ENCODE data around the gene FAM47E.
A peak's percentile ranks its signal among the peaks of the same experiment; 100 is the strongest.

FAM47E gene

GRCh38 chr4:76216975-76217814, 34.3 kb upstream of the FAM47E start:
- ChIA-PET POLR2A (no interaction called here), CTCF (interaction anchor here (0.6 to 0.9 kb wide), 3 partner anchors 36 to 174 kb away, joined by 3 read pairs; no protein-coding TSS in a partner anchor)
- H3K36me3 ChIP-seq (ENCODE audit: control insufficient read depth in 2 of 2, insufficient read depth in 1 of 2, low read length in 2 of 2), result no peaks in the 10 kb centered on the region
- no peaks in the 10 kb centered on the region for H3K9me3 ChIP-seq (ENCODE audit: control insufficient read depth, insufficient read depth, low read depth, low read length)
- no peak overlapping the region for H3K4me3 ChIP-seq (ENCODE audit: low read depth, low read length)
- TF ChIP-seq ZNF138 (tag by site-specific recombination; IDR thresholded peaks at IDR 0.05; ENCODE audit: borderline replicate concordance) (no peak), ZNF169 (tag by site-specific recombination; IDR thresholded peaks at IDR 0.05) (no peak), ZNF501 (tag by site-specific recombination; IDR thresholded peaks at IDR 0.05) (no peak), ZNF664 (tag by site-specific recombination; IDR thresholded peaks at IDR 0.05) (no peak), TSHZ1 (tag by site-specific recombination; IDR thresholded peaks at IDR 0.05; ENCODE audit: borderline replicate concordance) (no peak), YY2 (tag by site-specific recombination; IDR thresholded peaks at IDR 0.05) (no peak), ZNF521 (tag by site-specific recombination; IDR thresholded peaks at IDR 0.05) (no peak), ZNF548 (tag by site-specific recombination; IDR thresholded peaks at IDR 0.05) (no peak), ZNF335 (tag by site-specific recombination; conservative IDR thresholded peaks at IDR 0.05) (0 out of 2 replicates have a peak, but pooled peaks have one; percentile 15), ZNF354C (tag by site-specific recombination; IDR thresholded peaks at IDR 0.05; ENCODE audit: borderline replicate concordance, low read depth) (no peak), ZNF433 (tag by site-specific recombination; IDR thresholded peaks at IDR 0.05; ENCODE audit: low read depth) (no peak), ZNF423 (tag by site-specific recombination; IDR thresholded peaks at IDR 0.05) (no peak), OSR2 (tag by site-specific recombination; IDR thresholded peaks at IDR 0.05) (no peak), ZBTB17 (tag by site-specific recombination; IDR thresholded peaks at IDR 0.05) (peak; percentile 38; the same call in 1 of the 2 replicates), ZNF394 (tag by site-specific recombination; IDR thresholded peaks at IDR 0.05; ENCODE audit: borderline replicate concordance) (no peak), ZNF658 (tag by site-specific recombination; IDR thresholded peaks at IDR 0.05) (no peak), TRIM28 (IDR thresholded peaks at IDR 0.05; ENCODE audit: borderline replicate concordance, low read length) (peak; percentile 57; the same call in 1 of the 2 replicates), ZNF777 (tag by site-specific recombination; IDR thresholded peaks at IDR 0.05; ENCODE audit: borderline replicate concordance) (no peak)
- H3K4me1 ChIP-seq (ENCODE audit: control insufficient read depth, insufficient read depth, low read length), result no peaks in the 10 kb centered on the region
- no peak overlapping the region for H3K27ac ChIP-seq (ENCODE audit: extremely low read depth, low read depth, low read length)

- POLR2A ChIA-PET, result no interaction called here
- Histone ChIP-seq H3K9me3 (ENCODE audit: control insufficient read depth, insufficient read depth, low read depth, low read length) (no peaks in the 10 kb centered on the region), H3K4me1 (ENCODE audit: control insufficient read depth, insufficient read depth, low read length) (no peaks in the 10 kb centered on the region), H3K4me3 (ENCODE audit: low read depth, low read length) (no peak overlapping the region), H3K36me3 (ENCODE audit: control insufficient read depth in 2 of 2, insufficient read depth in 1 of 2, low read length in 2 of 2) (no peaks in the 10 kb centered on the region), H3K27ac (ENCODE audit: extremely low read depth, low read depth, low read length) (no peak overlapping the region)
- CTCF ChIA-PET, result no interaction called here
- peak; percentile 40; the same call in 1 of the 2 replicates for TF ChIP-seq ZBTB20 (tag by site-specific recombination; IDR thresholded peaks at IDR 0.05)
- TF ChIP-seq REPIN1 (tag by site-specific recombination; IDR thresholded peaks at IDR 0.05; ENCODE audit: low read depth), result no peak
- no peak for TF ChIP-seq ZSCAN30 (tag by site-specific recombination; IDR thresholded peaks at IDR 0.05)
- no peak for TF ChIP-seq ZBTB49 (tag by site-specific recombination; IDR thresholded peaks at IDR 0.05; ENCODE audit: low read depth)
- TF ChIP-seq ZNF670 (tag by site-specific recombination; IDR thresholded peaks at IDR 0.05; ENCODE audit: low read depth), result no peak
- TF ChIP-seq KLF7 (tag by site-specific recombination; IDR thresholded peaks at IDR 0.05; ENCODE audit: borderline replicate concordance), result no peak
- TF ChIP-seq OVOL3 (tag by site-specific recombination; IDR thresholded peaks at IDR 0.05), result no peak
- TF ChIP-seq ZEB2 (tag by site-specific recombination; IDR thresholded peaks at IDR 0.05), result no peak
- no peak for TF ChIP-seq ZNF140 (tag by site-specific recombination; IDR thresholded peaks at IDR 0.05)
Observed at GRCh38 chr4:76219299-76220055, 32.0 kb upstream of the FAM47E start.

Measured in HEK293 (cell line).